Measurements from ENCODE around the gene MRPL54.

- TF ChIP-seq, protein P1, sequence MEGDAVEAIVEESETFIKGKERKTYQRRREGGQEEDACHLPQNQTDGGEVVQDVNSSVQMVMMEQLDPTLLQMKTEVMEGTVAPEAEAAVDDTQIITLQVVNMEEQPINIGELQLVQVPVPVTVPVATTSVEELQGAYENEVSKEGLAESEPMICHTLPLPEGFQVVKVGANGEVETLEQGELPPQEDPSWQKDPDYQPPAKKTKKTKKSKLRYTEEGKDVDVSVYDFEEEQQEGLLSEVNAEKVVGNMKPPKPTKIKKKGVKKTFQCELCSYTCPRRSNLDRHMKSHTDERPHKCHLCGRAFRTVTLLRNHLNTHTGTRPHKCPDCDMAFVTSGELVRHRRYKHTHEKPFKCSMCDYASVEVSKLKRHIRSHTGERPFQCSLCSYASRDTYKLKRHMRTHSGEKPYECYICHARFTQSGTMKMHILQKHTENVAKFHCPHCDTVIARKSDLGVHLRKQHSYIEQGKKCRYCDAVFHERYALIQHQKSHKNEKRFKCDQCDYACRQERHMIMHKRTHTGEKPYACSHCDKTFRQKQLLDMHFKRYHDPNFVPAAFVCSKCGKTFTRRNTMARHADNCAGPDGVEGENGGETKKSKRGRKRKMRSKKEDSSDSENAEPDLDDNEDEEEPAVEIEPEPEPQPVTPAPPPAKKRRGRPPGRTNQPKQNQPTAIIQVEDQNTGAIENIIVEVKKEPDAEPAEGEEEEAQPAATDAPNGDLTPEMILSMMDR (IDR thresholded peaks at IDR 0.05), result no peak
- no peak for TF ChIP-seq POLR2A (IDR thresholded peaks at IDR 0.05)
Measured at GRCh38 chr19:3776479-3777040, 14.1 kb downstream of the MRPL54 start.
